Measurements from ENCODE around the gene ATXN1. TPM values are rescaled to one million over a fixed set of nuclear protein-coding genes. Genes with fewer than 3 reads are reported as not detected.

Gene ATXN1
- total RNA-seq, 1 donor from 2014 or later = 107 TPM

- Mint-ChIP-seq H3K27ac (no peak overlapping the region), H3K4me1 (ENCODE audit: low read depth) (peaks cover 45% of the 10 kb centered on the region), H3K36me3 (ENCODE audit: low read depth) (peaks cover 37% of the 10 kb centered on the region), H3K27me3 (ENCODE audit: insufficient read depth) (no peaks in the 10 kb centered on the region), H3K4me3 (no peak overlapping the region), H3K9me3 (no peaks in the 10 kb centered on the region)
- no peak for DNase-seq (ENCODE audit: low spot score)
- intact Hi-C loops (cut with micrococcal nuclease) = loop anchor here (10.0 kb wide), 1 partner anchor 1378 kb away; the partner anchor contains the start of gene NUP153
Measured at GRCh38 chr6:16326971-16327776, 434.1 kb downstream of the ATXN1 start.

DNA sequence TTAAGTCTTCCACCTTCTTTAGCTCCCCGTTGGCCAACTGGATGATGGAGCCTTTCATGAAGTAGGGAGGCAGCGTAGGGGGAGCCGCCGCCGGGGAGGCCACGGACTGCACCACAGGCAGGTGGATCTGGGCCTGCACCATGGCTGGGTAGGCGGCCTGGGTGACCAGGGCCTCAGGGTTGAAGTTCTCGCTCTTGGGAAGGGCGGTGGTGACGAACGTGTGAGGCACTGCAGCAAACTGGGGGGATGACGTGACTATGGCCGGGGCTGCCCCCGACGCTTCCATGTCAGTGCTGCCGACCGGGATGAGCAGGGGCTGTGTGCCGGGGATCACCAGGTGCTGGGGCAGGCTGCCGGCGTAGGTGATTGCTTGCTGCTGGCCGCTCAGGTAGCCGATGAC, 434.7 kb downstream of the ATXN1 start:
- Mint-ChIP-seq H3K27me3 (ENCODE audit: insufficient read depth) (no peaks in the 10 kb centered on the region), H3K9me3 (no peaks in the 10 kb centered on the region), H3K36me3 (ENCODE audit: low read depth) (peaks cover 38% of the 10 kb centered on the region), H3K4me3 (no peak overlapping the region), H3K4me1 (ENCODE audit: low read depth) (peaks cover 51% of the 10 kb centered on the region), H3K27ac (no peak overlapping the region)
- no peak for DNase-seq (ENCODE audit: low spot score)
- intact Hi-C loops (cut with micrococcal nuclease) = loop anchor here (10.0 kb wide), 1 partner anchor 1378 kb away; the partner anchor contains the start of gene NUP153

- peaks cover 64% of the 10 kb centered on the region for H3K4me1 Mint-ChIP-seq (ENCODE audit: low read depth)
- no peaks in the 10 kb centered on the region for H3K9me3 Mint-ChIP-seq
- no peak overlapping the region for H3K4me3 Mint-ChIP-seq
- DNase-seq (ENCODE audit: low spot score) = no peak
- intact Hi-C loops (cut with micrococcal nuclease) = loop anchor here (5.0 to 10.0 kb wide), 5 partner anchors 363 to 1380 kb away; partner anchors contain the start of gene NUP153
- no peaks in the 10 kb centered on the region for H3K27me3 Mint-ChIP-seq (ENCODE audit: insufficient read depth)
- peaks cover 41% of the 10 kb centered on the region for H3K36me3 Mint-ChIP-seq (ENCODE audit: low read depth)
- H3K27ac Mint-ChIP-seq = peak overlapping the region; percentile 75
Measured at GRCh38 chr6:16324606-16325225, 436.5 kb downstream of the ATXN1 start.

DNA sequence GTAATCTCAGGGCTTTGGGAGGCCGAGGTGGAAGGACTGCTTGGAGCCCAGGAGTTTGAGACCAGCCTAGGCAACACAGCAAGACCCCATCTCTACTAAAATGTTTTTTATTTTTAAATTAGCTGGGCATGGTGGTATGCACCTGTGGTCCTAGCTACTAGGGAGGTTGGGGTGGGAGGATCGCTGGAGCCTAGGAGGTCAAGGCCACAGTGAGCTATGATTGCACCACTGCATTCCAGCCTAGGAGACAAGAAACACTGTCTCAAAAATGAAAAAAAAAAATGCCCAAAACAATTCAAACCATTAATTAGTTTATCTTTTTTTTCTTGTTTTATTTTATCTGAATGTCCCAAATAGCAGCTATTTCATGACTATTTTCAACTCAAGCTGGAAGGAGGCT, 437.1 kb downstream of the ATXN1 start:
- Mint-ChIP-seq H3K27me3 (ENCODE audit: insufficient read depth) (no peaks in the 10 kb centered on the region), H3K4me3 (no peak overlapping the region), H3K27ac (no peak overlapping the region), H3K36me3 (ENCODE audit: low read depth) (peaks cover 37% of the 10 kb centered on the region), H3K4me1 (ENCODE audit: low read depth) (peaks cover 65% of the 10 kb centered on the region), H3K9me3 (no peaks in the 10 kb centered on the region)
- intact Hi-C loops (cut with micrococcal nuclease) = loop anchor here (5.0 to 10.0 kb wide), 5 partner anchors 363 to 1381 kb away; partner anchors contain the start of gene NUP153
- DNase-seq (ENCODE audit: low spot score) = no peak

DNA sequence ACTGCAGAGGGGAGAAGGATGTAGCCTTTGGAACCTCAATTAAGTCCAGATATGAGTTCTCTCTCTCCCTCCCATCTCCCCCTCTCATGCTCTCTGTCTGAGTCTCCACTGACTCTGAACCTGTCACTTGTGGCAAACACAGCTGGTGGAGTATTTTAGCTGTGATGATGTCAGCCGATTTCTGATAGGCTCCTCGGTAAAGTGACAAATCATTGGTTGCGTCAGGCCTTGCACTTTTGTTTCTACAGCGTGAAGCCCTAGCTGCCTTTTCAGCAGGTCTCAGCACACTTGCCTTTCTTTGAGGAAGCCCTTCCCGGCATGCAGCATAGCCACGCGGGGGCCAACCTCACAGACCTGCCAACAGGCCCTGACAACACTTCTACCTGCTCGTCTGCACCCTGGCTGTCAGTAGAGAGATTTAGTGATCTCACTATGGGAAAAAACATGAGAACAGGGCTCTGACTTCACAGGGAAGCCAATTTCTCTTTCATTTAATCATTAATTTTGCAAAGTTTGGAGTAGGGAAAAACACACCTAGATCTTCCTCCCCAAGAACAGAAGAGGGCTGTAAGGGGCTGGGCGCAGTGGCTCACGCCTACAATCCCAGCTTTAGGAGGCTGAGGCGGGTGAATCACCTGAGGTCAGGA, 438.5 kb downstream of the ATXN1 start:
- Mint-ChIP-seq H3K9me3 (no peaks in the 10 kb centered on the region), H3K27ac (peak overlapping the region; percentile 99), H3K4me3 (peak overlapping the region; percentile 77), H3K36me3 (ENCODE audit: low read depth) (peaks cover 36% of the 10 kb centered on the region), H3K27me3 (ENCODE audit: insufficient read depth) (no peaks in the 10 kb centered on the region), H3K4me1 (ENCODE audit: low read depth) (peaks cover 76% of the 10 kb centered on the region)
- intact Hi-C loops (cut with micrococcal nuclease) = loop anchor here (1.0 to 10.0 kb wide), 10 partner anchors 9 to 1382 kb away; partner anchors contain the start of gene NUP153
- peak; percentile 82 for DNase-seq (ENCODE audit: low spot score)

DNA sequence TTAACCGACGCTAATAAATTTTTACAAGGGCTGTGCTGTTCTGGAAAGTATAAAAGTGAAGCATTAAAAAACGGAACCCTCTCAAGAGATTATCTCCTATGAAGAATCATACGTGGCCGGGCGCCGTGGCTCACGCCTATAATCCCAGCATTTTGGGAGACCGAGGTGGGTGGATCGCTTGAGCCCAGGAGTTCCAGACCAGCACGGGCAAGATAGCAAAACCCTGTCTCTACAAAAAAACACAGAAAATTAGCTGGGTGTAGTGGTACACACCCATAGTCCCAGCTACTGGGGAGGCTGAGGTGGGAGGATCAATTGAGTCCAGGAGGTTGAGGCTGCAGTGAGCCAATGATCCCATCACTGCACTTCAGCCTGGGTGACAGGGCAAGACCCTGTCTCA, 439.4 kb downstream of the ATXN1 start:
- intact Hi-C loops (cut with micrococcal nuclease) = loop anchor here (1.0 to 10.0 kb wide), 13 partner anchors 9 to 1383 kb away; partner anchors contain the start of genes GMPR and NUP153
- Mint-ChIP-seq H3K27ac (peak overlapping the region; percentile 99), H3K9me3 (no peaks in the 10 kb centered on the region), H3K4me3 (no peak overlapping the region), H3K4me1 (ENCODE audit: low read depth) (peaks cover 84% of the 10 kb centered on the region), H3K36me3 (ENCODE audit: low read depth) (peaks cover 37% of the 10 kb centered on the region), H3K27me3 (ENCODE audit: insufficient read depth) (no peaks in the 10 kb centered on the region)
- no peak for DNase-seq (ENCODE audit: low spot score)

DNA sequence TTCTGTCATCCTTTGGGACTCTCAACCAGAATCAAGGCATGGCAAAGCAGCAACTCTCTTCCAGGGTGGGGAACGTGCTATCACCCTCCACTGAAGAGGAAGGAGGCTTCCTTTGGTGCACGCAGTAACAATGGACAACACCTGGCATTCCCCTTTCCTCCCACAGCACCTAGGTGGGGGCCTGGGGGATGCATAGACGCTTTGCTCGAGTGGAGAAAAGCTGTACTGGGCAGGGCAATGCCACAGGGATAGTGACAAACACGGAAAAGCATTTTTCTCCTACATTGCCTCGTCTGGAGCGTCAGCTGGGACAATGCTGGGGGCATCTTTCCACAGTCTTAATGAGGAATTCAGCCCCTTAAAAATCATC, 439.9 kb downstream of the ATXN1 start:
- Mint-ChIP-seq H3K4me1 (ENCODE audit: low read depth) (peaks cover 85% of the 10 kb centered on the region), H3K27ac (no peak overlapping the region), H3K9me3 (no peaks in the 10 kb centered on the region), H3K27me3 (ENCODE audit: insufficient read depth) (no peaks in the 10 kb centered on the region), H3K36me3 (ENCODE audit: low read depth) (peaks cover 32% of the 10 kb centered on the region), H3K4me3 (no peak overlapping the region)
- DNase-seq (ENCODE audit: low spot score) = no peak
- intact Hi-C loops (cut with micrococcal nuclease) = loop anchor here (2.0 to 10.0 kb wide), 8 partner anchors 83 to 1383 kb away; partner anchors contain the start of genes GMPR and NUP153

GRCh38 chr6:16320533-16321340, 440.5 kb downstream of the ATXN1 start:
- Mint-ChIP-seq H3K27ac (peak overlapping the region; percentile 81), H3K4me1 (ENCODE audit: low read depth) (peaks cover 83% of the 10 kb centered on the region), H3K4me3 (peak overlapping the region; percentile 56), H3K9me3 (no peaks in the 10 kb centered on the region), H3K36me3 (ENCODE audit: low read depth) (peaks cover 26% of the 10 kb centered on the region), H3K27me3 (ENCODE audit: insufficient read depth) (no peaks in the 10 kb centered on the region)
- intact Hi-C loops (cut with micrococcal nuclease) = loop anchor here (1.0 to 10.0 kb wide), 11 partner anchors 82 to 1384 kb away; partner anchors contain the start of genes ATXN1, GMPR and NUP153
- DNase-seq (ENCODE audit: low spot score) = no peak

DNA sequence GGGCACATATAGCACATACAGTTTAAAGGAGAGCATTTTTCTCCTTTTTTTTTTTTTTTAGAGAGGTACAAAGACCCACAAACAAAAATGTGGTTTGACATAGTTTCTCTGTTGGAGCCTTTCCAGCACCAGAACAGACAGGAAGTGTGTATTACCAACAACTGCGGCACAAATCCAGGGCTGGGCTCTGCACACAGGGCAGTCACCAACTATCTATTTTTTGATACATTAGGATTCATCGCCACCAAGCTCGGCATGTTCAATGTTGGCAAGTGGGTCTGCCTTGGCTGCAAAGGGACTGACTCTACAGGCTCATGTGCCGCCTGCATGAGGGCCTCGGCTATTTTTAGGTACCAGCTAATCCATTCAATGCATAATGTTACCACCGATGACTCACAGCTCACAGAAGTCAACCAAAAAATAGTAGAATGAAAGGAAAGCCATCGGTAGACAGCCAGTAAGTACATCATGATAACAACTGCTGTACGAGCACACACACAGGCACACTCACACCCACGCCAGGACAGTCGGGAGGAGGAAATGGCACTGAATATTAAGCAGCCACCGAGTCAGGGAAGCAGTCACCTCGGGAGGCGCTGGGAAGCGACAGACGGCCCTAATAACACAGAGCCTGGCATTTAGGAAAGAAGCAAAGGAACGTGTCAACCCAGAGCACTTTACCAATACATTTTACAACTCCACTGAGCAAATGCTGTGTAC, 441.3 kb downstream of the ATXN1 start:
- Mint-ChIP-seq H3K9me3 (no peaks in the 10 kb centered on the region), H3K27me3 (ENCODE audit: insufficient read depth) (no peaks in the 10 kb centered on the region), H3K36me3 (ENCODE audit: low read depth) (peaks cover 27% of the 10 kb centered on the region), H3K4me3 (peak overlapping the region; percentile 56), H3K27ac (peak overlapping the region; percentile 81), H3K4me1 (ENCODE audit: low read depth) (peaks cover 76% of the 10 kb centered on the region)
- DNase-seq (ENCODE audit: low spot score) = peak; percentile 65
- intact Hi-C loops (cut with micrococcal nuclease) = loop anchor here (1.0 to 10.0 kb wide), 11 partner anchors 81 to 1385 kb away; partner anchors contain the start of genes ATXN1, GMPR and NUP153

DNA sequence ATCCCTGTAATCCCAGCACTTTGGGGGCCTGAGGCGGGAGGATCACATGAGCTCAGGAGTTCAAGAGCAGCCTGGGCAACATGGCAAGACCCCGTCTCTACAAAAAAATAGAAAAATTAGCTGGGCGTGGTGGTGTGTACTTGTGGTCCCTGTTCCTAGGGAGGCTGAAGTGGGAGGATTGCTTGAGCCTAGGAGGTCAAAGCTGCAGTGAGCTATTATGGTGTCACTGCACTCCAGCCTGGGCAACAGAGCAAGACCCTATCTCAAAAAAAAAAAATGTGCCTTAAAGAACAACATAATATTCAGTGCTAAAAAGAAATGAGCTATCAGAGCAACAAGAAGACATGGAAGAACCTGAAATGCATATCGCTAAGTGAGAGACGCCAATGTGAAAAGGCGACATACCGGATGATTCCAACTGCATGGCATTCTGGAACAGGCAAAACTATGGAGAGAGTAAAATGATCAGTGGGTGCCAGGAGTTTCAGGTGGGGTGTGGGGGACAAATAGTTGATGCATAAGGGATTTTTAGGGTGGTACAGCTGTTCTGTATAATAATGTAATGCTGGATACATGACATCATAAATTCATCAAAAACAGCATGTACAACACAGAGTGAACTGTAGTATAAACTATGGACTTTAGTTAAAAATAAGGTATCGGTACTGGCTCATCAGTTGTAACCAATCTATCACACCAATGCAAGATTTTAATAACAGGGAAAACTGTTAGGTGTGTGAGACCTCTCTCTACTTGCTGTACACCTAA, 442.1 kb downstream of the ATXN1 start:
- Mint-ChIP-seq H3K27me3 (ENCODE audit: insufficient read depth) (no peaks in the 10 kb centered on the region), H3K4me1 (ENCODE audit: low read depth) (peaks cover 68% of the 10 kb centered on the region), H3K36me3 (ENCODE audit: low read depth) (peaks cover 25% of the 10 kb centered on the region), H3K9me3 (no peaks in the 10 kb centered on the region), H3K27ac (peak overlapping the region; percentile 81), H3K4me3 (peak overlapping the region; percentile 56)
- intact Hi-C loops (cut with micrococcal nuclease) = no loop called here
- DNase-seq (ENCODE audit: low spot score) = no peak

DNA sequence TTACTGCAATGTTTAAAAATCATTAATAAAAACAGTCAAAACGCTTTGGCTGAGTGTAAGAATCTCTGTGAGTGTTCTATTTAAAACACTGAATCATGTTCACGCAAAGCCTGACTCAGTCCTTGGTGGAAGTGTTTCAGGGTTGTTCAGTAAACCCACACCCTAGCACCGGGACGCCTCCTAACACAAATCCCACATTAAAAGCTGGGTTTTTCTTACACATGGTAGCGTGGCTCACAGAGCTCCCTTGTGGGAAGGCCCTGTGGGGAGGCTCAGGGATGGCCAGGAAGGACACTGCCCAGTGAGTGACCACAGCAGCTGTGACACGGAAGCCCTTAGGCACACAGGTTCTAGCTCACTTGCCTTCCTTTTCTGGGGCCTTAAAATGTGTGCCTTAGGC, 442.7 kb downstream of the ATXN1 start:
- Mint-ChIP-seq H3K4me1 (ENCODE audit: low read depth) (peaks cover 65% of the 10 kb centered on the region), H3K4me3 (peak overlapping the region; percentile 11), H3K27me3 (ENCODE audit: insufficient read depth) (no peaks in the 10 kb centered on the region), H3K9me3 (no peaks in the 10 kb centered on the region), H3K36me3 (ENCODE audit: low read depth) (peaks cover 26% of the 10 kb centered on the region), H3K27ac (peak overlapping the region; percentile 81)
- DNase-seq (ENCODE audit: low spot score) = peak; percentile 18
- intact Hi-C loops (cut with micrococcal nuclease) = no loop called here

Measured in activated T-helper 1 cell treated with anti-CD3 and anti-CD28 coated beads, Interleukin-12 subunit alpha, Interleukin-12 subunit beta, Interleukin-2, Interleukin-4 antibody, amounts not matched to agents 30 ng/mL and 10 ng/mL and 1 ng/mL, durations not matched to agents 14 hours and 24 hours and 36 hours (primary cell).